Mucosa of rectum (tissue), 2 donors: ENCODE measurements around the gene LAYN.

Source experiments
- H3K27ac ChIP-seq, 2 donors: one replicate each; pipeline ENCODE4 v1.7.0; 2013; ENCODE audit warnings: inconsistent platforms in 2 of 2, low read depth in 2 of 2, low read length in 2 of 2
- H3K27me3 ChIP-seq, 2 donors: one replicate each; pipeline ENCODE4 v1.7.0; 2013; ENCODE audit warnings: low read length in 2 of 2; ENCODE audit not compliant: control insufficient read depth in 2 of 2, insufficient read depth in 2 of 2
- H3K36me3 ChIP-seq, 2 donors: one replicate each; pipeline ENCODE4 v1.7.0; 2013; ENCODE audit warnings: low read length in 2 of 2; ENCODE audit not compliant: control insufficient read depth in 2 of 2, insufficient read depth in 2 of 2
- H3K4me1 ChIP-seq, 2 donors: one replicate each; pipeline ENCODE4 v1.7.0; 2013; ENCODE audit warnings: low read length in 2 of 2, mild to moderate bottlenecking in 1 of 2; ENCODE audit not compliant: control insufficient read depth in 2 of 2, insufficient read depth in 2 of 2
- H3K4me3 ChIP-seq, 2 donors: one replicate each; pipeline ENCODE4 v1.7.0; 2013; ENCODE audit warnings: low read length in 2 of 2
- H3K9ac ChIP-seq, 2 donors: one replicate each; pipeline ENCODE4 v1.7.0; 2013; ENCODE audit warnings: low read length in 2 of 2, low read depth in 1 of 2, mild to moderate bottlenecking in 1 of 2
- H3K9me3 ChIP-seq, 2 donors: one replicate each; pipeline ENCODE4 v1.7.0; 2013; ENCODE audit warnings: low read length in 2 of 2; ENCODE audit not compliant: control insufficient read depth in 2 of 2
- donor health status: healthy.
- donor health status: Normal muscosa, but diverticular disease.

LAYN gene

DNA sequence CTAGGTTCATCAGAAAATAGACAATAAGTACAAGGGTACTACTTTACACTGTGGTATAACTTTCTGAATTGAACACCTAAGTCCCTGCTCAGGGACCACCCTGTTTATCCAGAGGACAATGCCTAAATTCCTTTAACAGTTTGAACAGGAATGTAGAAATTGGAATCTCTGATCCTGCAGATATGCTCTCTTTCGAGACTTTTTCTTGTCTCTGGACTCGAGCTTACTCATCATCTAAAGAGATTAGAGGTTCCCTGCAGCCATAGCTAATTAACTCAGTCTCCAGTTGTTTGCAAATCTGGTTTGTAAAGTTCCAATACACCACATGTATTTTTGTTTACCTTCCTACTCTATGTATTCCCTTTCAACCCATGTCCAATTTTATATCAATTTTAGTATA lies 24.9 kb upstream of the LAYN start:
- peaks cover 0 to 2% of the 10 kb centered on the region in 2 donors for H3K4me1 ChIP-seq
- no peaks in the 10 kb centered on the region for H3K9me3 ChIP-seq
- H3K36me3 ChIP-seq = no peaks in the 10 kb centered on the region
- no peak overlapping the region for H3K27ac ChIP-seq
- no peak overlapping the region for H3K9ac ChIP-seq
- H3K4me3 ChIP-seq = no peak overlapping the region
- H3K27me3 ChIP-seq = peaks cover 20 to 22% of the 10 kb centered on the region in 2 donors

DNA sequence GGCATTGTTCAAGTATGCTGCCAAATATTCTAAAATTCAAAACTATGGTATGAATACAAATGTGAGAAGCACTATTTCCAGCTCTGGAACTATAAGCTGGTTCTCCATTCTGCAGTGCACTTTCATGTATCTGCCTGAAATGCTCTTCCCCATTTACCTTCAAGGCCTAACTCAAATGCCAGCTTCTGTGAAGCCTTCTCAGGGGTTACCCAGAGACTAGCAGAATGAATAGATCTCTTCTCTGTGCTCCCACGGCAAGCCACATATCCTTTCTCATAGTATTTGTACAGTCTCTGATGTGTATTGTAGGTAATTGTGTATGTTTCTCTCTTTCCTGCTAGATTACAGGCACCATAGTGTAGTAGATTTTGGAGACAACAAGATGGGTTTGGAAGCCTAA lies 21.9 kb upstream of the LAYN start:
- Histone ChIP-seq H3K4me1 (no peaks in the 10 kb centered on the region), H3K27ac (no peak overlapping the region), H3K9me3 (no peaks in the 10 kb centered on the region), H3K9ac (no peak overlapping the region), H3K36me3 (no peaks in the 10 kb centered on the region), H3K4me3 (no peak overlapping the region), H3K27me3 (peaks cover 0 to 12% of the 10 kb centered on the region in 2 donors)

DNA sequence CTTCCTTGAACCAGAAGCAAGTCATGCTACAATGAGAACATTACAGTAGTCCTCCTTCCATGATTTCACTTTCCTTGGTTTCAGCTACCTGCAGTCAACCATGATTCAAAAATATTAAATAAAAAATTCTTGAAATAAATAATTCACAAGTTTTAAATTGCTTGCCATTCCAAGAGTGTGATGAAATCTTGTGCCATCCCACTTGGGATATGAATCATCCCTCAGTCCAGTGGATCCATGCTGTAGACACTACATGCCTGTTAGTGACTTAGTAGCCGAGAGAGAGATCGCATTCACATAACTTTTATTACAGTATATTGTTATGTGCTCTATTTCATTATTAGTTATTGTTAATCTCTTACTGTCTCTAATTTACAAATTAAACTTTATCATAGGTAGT lies 20.0 kb upstream of the LAYN start:
- H3K9me3 ChIP-seq = no peaks in the 10 kb centered on the region
- H3K9ac ChIP-seq = no peak overlapping the region

DNA sequence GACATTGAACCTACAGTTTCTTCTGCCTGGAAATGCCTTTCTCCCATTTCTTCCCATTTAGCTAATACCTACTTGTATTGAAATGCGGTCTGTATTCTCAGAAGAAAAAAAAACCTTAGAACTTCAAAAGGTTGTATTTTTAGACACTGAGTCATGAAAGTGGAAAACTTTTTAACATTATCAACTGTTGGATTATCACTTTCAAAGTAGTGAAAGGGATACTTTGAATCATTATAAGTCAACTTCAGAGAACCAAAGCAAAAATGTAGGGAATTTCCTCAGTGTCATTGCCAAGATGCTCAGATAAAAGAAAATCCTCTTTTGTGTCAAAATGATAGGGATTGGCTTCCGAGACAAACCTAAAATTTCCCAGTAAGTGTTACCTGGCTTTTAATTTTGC lies 19.4 kb upstream of the LAYN start:
- H3K9ac ChIP-seq = no peak overlapping the region
- H3K36me3 ChIP-seq = no peaks in the 10 kb centered on the region
- no peak overlapping the region for H3K27ac ChIP-seq
- peaks cover 0 to 5% of the 10 kb centered on the region in 2 donors for H3K27me3 ChIP-seq
- no peak overlapping the region for H3K4me3 ChIP-seq
- H3K4me1 ChIP-seq = no peaks in the 10 kb centered on the region
- H3K9me3 ChIP-seq = no peaks in the 10 kb centered on the region

More for the DNA sequence above, 20.0 kb upstream of the LAYN start:
- no peak overlapping the region for H3K4me3 ChIP-seq
- H3K36me3 ChIP-seq = no peaks in the 10 kb centered on the region
- no peaks in the 10 kb centered on the region for H3K4me1 ChIP-seq
- H3K27me3 ChIP-seq = peaks cover 0 to 5% of the 10 kb centered on the region in 2 donors
- H3K27ac ChIP-seq = no peak overlapping the region

DNA sequence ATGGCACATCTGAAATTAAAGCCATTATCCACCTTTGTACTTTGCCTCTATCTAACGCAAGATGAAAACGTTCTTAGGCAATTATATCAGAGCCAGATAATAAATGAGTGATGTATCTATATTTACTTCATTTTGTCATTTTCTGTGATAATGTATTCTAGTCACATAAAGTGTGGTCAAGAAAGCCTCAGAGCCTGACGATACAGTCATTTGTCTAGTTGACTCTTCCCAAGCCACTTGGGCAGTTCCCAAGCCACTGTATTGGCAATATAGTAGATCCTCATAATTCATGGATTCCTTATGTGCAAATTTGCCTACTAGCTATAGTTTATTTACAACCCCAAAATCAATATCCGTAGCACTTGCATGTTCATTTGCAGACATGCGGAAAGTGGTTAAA lies 18.1 kb upstream of the LAYN start:
- H3K27me3 ChIP-seq = peaks cover 0 to 5% of the 10 kb centered on the region in 2 donors
- no peak overlapping the region for H3K9ac ChIP-seq
- no peak overlapping the region for H3K27ac ChIP-seq
- no peaks in the 10 kb centered on the region for H3K36me3 ChIP-seq
- H3K4me1 ChIP-seq = no peaks in the 10 kb centered on the region
- H3K4me3 ChIP-seq = no peak overlapping the region
- no peaks in the 10 kb centered on the region for H3K9me3 ChIP-seq

DNA sequence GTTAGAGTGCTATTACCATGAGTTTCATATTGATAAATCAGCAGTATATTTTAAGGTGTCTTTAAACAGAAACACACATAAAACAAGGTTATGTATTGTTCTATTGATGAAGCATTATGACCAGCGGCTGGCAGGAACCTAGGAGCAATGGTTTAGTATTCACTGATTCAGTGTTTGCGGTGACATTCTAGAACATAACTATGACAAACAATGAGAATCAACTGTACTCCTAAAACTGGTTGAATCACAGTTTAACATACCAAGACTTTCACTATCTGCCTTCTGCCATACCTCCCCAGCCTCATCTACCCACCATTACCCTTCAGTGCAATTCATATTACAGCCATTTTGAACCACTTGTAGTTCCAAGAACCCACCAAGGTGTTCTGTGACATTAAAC lies 17.2 kb upstream of the LAYN start:
- H3K9ac ChIP-seq = no peak overlapping the region
- no peaks in the 10 kb centered on the region for H3K9me3 ChIP-seq
- H3K27me3 ChIP-seq = peaks cover 0 to 5% of the 10 kb centered on the region in 2 donors
- no peak overlapping the region for H3K4me3 ChIP-seq
- H3K36me3 ChIP-seq = no peaks in the 10 kb centered on the region
- H3K4me1 ChIP-seq = no peaks in the 10 kb centered on the region
- no peak overlapping the region for H3K27ac ChIP-seq

DNA sequence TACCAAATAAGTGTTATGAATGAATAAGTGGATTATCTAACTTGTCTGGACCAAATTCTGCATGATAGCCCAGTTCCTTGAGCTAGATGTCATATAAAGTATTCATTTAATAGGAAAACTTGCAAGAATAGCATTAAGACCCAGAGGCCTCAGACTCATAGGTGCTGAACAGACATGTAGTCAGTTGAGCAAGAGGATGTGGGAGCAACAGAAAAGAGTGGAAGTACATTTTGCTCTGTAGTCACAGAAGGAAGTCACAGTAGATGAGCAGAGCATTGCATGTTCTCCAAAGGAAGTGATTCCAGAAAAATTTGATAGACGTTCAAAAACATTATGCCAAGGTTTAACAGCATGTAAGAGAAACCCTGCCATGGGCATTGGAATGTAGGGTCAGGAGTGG lies 16.5 kb upstream of the LAYN start:
- Histone ChIP-seq H3K27ac (no peak overlapping the region), H3K27me3 (peaks cover 0 to 5% of the 10 kb centered on the region in 2 donors), H3K4me1 (no peaks in the 10 kb centered on the region), H3K4me3 (no peak overlapping the region), H3K9ac (no peak overlapping the region), H3K9me3 (no peaks in the 10 kb centered on the region), H3K36me3 (no peaks in the 10 kb centered on the region)

DNA sequence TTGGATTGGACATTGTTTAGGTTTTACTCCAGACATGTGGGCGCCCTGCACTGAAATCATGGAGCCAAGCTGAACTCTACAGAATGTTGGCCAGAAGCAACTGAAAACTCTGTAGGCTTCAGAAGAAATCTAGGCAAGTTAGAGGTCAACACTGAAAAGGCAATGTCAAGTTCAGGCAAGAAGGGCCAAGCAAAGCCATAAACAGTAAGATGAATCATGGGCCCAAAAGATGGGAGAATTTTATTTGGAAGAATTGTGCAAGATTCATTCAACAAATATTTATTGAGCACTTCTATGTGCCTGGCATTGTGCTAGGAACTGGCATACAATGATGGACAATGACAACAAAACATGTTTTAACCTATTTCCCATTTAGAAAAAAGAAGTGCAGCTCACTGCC lies 15.1 kb upstream of the LAYN start:
- H3K36me3 ChIP-seq = no peaks in the 10 kb centered on the region
- peaks cover 0 to 5% of the 10 kb centered on the region in 2 donors for H3K27me3 ChIP-seq
- H3K27ac ChIP-seq = no peak overlapping the region
- no peak overlapping the region for H3K4me3 ChIP-seq
- no peaks in the 10 kb centered on the region for H3K4me1 ChIP-seq
- H3K9me3 ChIP-seq = no peaks in the 10 kb centered on the region
- H3K9ac ChIP-seq = no peak overlapping the region

DNA sequence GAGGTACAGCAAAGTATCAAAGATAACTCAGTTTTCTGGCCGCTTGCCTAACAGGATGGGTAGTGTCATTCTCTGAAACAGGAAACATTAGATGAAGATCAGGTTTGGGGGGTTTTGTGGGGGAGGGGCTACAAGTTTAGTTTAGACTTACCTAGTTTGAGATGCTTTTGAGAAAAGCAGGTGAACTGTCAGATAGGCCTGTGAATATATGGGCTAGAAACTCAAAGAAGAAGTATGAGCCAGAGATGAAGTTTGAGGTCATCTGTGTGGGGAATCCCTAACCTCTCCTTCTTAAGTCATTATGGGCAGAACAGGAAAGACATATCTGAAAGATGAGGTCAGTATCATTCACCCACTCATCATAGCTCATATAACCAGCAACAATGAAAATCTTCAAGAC lies 14.0 kb upstream of the LAYN start:
- Histone ChIP-seq H3K4me3 (no peak overlapping the region), H3K36me3 (no peaks in the 10 kb centered on the region), H3K27ac (no peak overlapping the region), H3K27me3 (no peaks in the 10 kb centered on the region), H3K9ac (no peak overlapping the region), H3K4me1 (no peaks in the 10 kb centered on the region), H3K9me3 (no peaks in the 10 kb centered on the region)

DNA sequence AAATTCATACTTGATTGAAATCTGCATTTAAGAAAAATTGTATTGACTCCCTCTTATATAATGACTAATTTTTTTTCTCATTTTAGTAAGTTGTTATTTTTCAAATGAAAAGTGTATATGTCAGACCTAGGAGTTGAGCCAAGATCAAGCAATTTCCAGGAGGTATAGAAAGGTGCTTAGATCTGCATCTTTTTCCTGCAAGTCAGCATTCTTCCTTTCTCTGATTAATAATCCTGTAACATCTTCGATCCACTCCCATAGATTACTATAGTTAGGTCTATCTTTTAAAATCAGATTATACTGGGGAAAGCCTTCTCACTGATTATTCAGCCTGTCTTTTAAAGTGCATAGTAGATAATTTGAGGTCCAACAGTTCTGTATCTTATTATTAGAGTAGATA lies 13.2 kb upstream of the LAYN start:
- Histone ChIP-seq H3K4me1 (no peaks in the 10 kb centered on the region), H3K4me3 (no peak overlapping the region), H3K9ac (no peak overlapping the region), H3K36me3 (no peaks in the 10 kb centered on the region), H3K27me3 (peaks cover 0 to 2% of the 10 kb centered on the region in 2 donors), H3K9me3 (no peaks in the 10 kb centered on the region), H3K27ac (no peak overlapping the region)

DNA sequence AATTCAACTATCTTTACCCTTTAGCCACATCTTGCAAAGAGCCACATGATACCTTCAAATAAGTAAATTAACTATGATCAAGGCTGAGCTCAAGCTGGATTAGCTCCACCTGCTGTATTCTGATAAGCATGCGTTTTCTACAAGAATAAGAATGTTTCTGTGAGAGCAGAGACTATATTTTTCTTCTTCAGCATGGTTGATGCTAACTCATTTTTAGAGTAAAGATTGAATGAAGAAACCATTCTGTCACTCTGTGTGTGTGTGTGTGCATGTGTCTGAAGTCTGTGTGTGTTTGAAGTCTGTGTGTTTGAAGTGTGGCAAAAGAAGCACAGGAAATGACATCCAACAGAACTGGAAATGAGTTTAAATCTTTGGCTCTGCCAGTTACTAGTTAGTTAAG lies 12.0 kb upstream of the LAYN start:
- H3K27ac ChIP-seq = no peak overlapping the region
- no peaks in the 10 kb centered on the region for H3K4me1 ChIP-seq
- H3K9ac ChIP-seq = no peak overlapping the region
- no peaks in the 10 kb centered on the region for H3K36me3 ChIP-seq
- H3K4me3 ChIP-seq = no peak overlapping the region
- peaks cover 0 to 2% of the 10 kb centered on the region in 2 donors for H3K27me3 ChIP-seq
- H3K9me3 ChIP-seq = no peaks in the 10 kb centered on the region
